IPS-15b (cell line): Measurements from ENCODE around the gene SMARCB1.

Experiments used
- H3K27me3 ChIP-seq: one replicate; pipeline ENCODE4 v1.6.1; 2013; ENCODE audit warnings: low read length; ENCODE audit not compliant: control insufficient read depth, insufficient read depth
- H3K36me3 ChIP-seq: one replicate; pipeline ENCODE4 v1.6.1; 2013; ENCODE audit warnings: low read length; ENCODE audit not compliant: control insufficient read depth, insufficient read depth
- H3K4me1 ChIP-seq: one replicate; pipeline ENCODE4 v1.6.1; 2013; ENCODE audit warnings: mild to moderate bottlenecking, low read length; ENCODE audit not compliant: control insufficient read depth, insufficient read depth
- H3K4me3 ChIP-seq: one replicate; pipeline ENCODE4 v1.5.1; 2013; ENCODE audit warnings: low read depth, low read length
- H3K9ac ChIP-seq: one replicate; pipeline ENCODE4 v1.6.1; 2013; ENCODE audit warnings: low read depth, mild to moderate bottlenecking, low read length
- H3K9me3 ChIP-seq: one replicate; pipeline ENCODE4 v1.6.1; 2013; ENCODE audit warnings: mild to moderate bottlenecking, low read length; ENCODE audit not compliant: control insufficient read depth, insufficient read depth

Gene SMARCB1

GRCh38 chr22:23775779-23776375 lies 10.9 kb upstream of the SMARCB1 start:
- H3K4me3 ChIP-seq: no peak overlapping the region
- no peaks in the 10 kb centered on the region for H3K36me3 ChIP-seq
- H3K9me3 ChIP-seq: no peaks in the 10 kb centered on the region
- no peak overlapping the region for H3K9ac ChIP-seq
- no peaks in the 10 kb centered on the region for H3K4me1 ChIP-seq
- peaks cover 24% of the 10 kb centered on the region for H3K27me3 ChIP-seq

GRCh38 chr22:23777776-23778576 lies 8.8 kb upstream of the SMARCB1 start:
- Histone ChIP-seq H3K9me3 (no peaks in the 10 kb centered on the region), H3K36me3 (peaks cover 3% of the 10 kb centered on the region), H3K27me3 (peaks cover 24% of the 10 kb centered on the region), H3K4me3 (no peak overlapping the region), H3K4me1 (no peaks in the 10 kb centered on the region), H3K9ac (no peak overlapping the region)

GRCh38 chr22:23778577-23778900 lies 8.2 kb upstream of the SMARCB1 start:
- Histone ChIP-seq H3K4me1 (no peaks in the 10 kb centered on the region), H3K36me3 (peaks cover 3% of the 10 kb centered on the region)

GRCh38 chr22:23779083-23779482 lies 7.7 kb upstream of the SMARCB1 start:
- Histone ChIP-seq H3K36me3 (peaks cover 3% of the 10 kb centered on the region), H3K9me3 (no peaks in the 10 kb centered on the region), H3K4me3 (no peak overlapping the region), H3K4me1 (no peaks in the 10 kb centered on the region), H3K27me3 (peaks cover 13% of the 10 kb centered on the region), H3K9ac (no peak overlapping the region)

More at GRCh38 chr22:23778577-23778900, 8.2 kb upstream of the SMARCB1 start:
- Histone ChIP-seq H3K4me3 (no peak overlapping the region), H3K27me3 (peaks cover 18% of the 10 kb centered on the region), H3K9me3 (no peaks in the 10 kb centered on the region), H3K9ac (no peak overlapping the region)

GRCh38 chr22:23779731-23780130 lies 7.0 kb upstream of the SMARCB1 start:
- Histone ChIP-seq H3K36me3 (peaks cover 3% of the 10 kb centered on the region), H3K4me1 (no peaks in the 10 kb centered on the region)

GRCh38 chr22:23780146-23780748 lies 6.5 kb upstream of the SMARCB1 start:
- H3K4me1 ChIP-seq: no peaks in the 10 kb centered on the region
- H3K27me3 ChIP-seq: peaks cover 2% of the 10 kb centered on the region
- H3K36me3 ChIP-seq: peaks cover 3% of the 10 kb centered on the region
- H3K9me3 ChIP-seq: no peaks in the 10 kb centered on the region
- no peak overlapping the region for H3K4me3 ChIP-seq
- no peak overlapping the region for H3K9ac ChIP-seq

More at GRCh38 chr22:23779731-23780130, 7.0 kb upstream of the SMARCB1 start:
- no peak overlapping the region for H3K4me3 ChIP-seq
- peaks cover 7% of the 10 kb centered on the region for H3K27me3 ChIP-seq
- H3K9me3 ChIP-seq: no peaks in the 10 kb centered on the region
- no peak overlapping the region for H3K9ac ChIP-seq

GRCh38 chr22:23781065-23781464 lies 5.7 kb upstream of the SMARCB1 start:
- Histone ChIP-seq H3K4me3 (no peak overlapping the region), H3K9ac (no peak overlapping the region), H3K4me1 (no peaks in the 10 kb centered on the region), H3K27me3 (no peaks in the 10 kb centered on the region), H3K9me3 (no peaks in the 10 kb centered on the region), H3K36me3 (peaks cover 3% of the 10 kb centered on the region)

- H3K36me3 ChIP-seq: peaks cover 3% of the 10 kb centered on the region
- H3K9ac ChIP-seq: no peak overlapping the region
- no peak overlapping the region for H3K4me3 ChIP-seq
- H3K9me3 ChIP-seq: no peaks in the 10 kb centered on the region
- H3K27me3 ChIP-seq: no peaks in the 10 kb centered on the region
- no peaks in the 10 kb centered on the region for H3K4me1 ChIP-seq
These were observed 5.1 kb upstream of the SMARCB1 start for GRCh38 chr22:23781511-23782183.

- no peak overlapping the region for H3K4me3 ChIP-seq
- H3K36me3 ChIP-seq: peaks cover 3% of the 10 kb centered on the region
- H3K27me3 ChIP-seq: no peaks in the 10 kb centered on the region
- no peaks in the 10 kb centered on the region for H3K4me1 ChIP-seq
- no peaks in the 10 kb centered on the region for H3K9me3 ChIP-seq
- no peak overlapping the region for H3K9ac ChIP-seq
These were observed 4.5 kb upstream of the SMARCB1 start for GRCh38 chr22:23782252-23782651.

GRCh38 chr22:23782703-23783102 lies 4.1 kb upstream of the SMARCB1 start:
- H3K36me3 ChIP-seq: peaks cover 3% of the 10 kb centered on the region
- H3K4me3 ChIP-seq: no peak overlapping the region
- H3K4me1 ChIP-seq: no peaks in the 10 kb centered on the region
- H3K27me3 ChIP-seq: no peaks in the 10 kb centered on the region
- no peak overlapping the region for H3K9ac ChIP-seq
- H3K9me3 ChIP-seq: no peaks in the 10 kb centered on the region

GRCh38 chr22:23783265-23784150 lies 3.3 kb upstream of the SMARCB1 start:
- no peak overlapping the region for H3K9ac ChIP-seq
- no peaks in the 10 kb centered on the region for H3K27me3 ChIP-seq
- peaks cover 3% of the 10 kb centered on the region for H3K36me3 ChIP-seq
- H3K9me3 ChIP-seq: no peaks in the 10 kb centered on the region
- H3K4me3 ChIP-seq: no peak overlapping the region
- no peaks in the 10 kb centered on the region for H3K4me1 ChIP-seq
